BE2C (cell line): ENCODE results near the gene GDPD5.

Source experiments
- DNase-seq: peaks from one replicate; pipeline ENCODE4 v3.0.0-alpha.2; 2020
- H3K27me3 ChIP-seq: fragments of 250-450 bp; sonication (Bioruptor Pico); 2 replicates; pipeline ENCODE4 v1.5.1; 2020; ENCODE audit warnings: mild to moderate bottlenecking
- H3K36me3 ChIP-seq: fragments of 250-450 bp; sonication (Bioruptor Pico); 2 replicates; pipeline ENCODE4 v1.5.1; 2020; ENCODE audit warnings: mild to moderate bottlenecking
- H3K4me1 ChIP-seq: fragments of 250-450 bp; sonication (Bioruptor Pico); 2 replicates; pipeline ENCODE4 v1.5.1; 2020
- H3K4me3 ChIP-seq: 2 replicates; pipeline ENCODE4 v1.5.1; 2011; ENCODE audit warnings: low read depth, low read length
- H3K9me3 ChIP-seq: fragments of 250-450 bp; sonication (Bioruptor Pico); 2 replicates; pipeline ENCODE4 v1.5.1; 2020
- CTCF ChIP-seq: IDR thresholded peaks from 2 replicates; pipeline ENCODE4 v1.5.1; 2012; ENCODE audit warnings: mild to moderate bottlenecking, low read depth, low read length

Gene GDPD5

GRCh38 chr11:75399344-75400145 is 126.2 kb downstream of the GDPD5 start, which contains the start of gene RPS3:
Gene RPS3 (plus strand): TSS chr11:75399518. CDS start chr11:75399548, 30 bp downstream.
- Histone ChIP-seq H3K9me3 (no peaks in the 10 kb centered on the region), H3K4me3 (peak within 1 kb of the TSS; percentile 100), H3K36me3 (peaks cover 46% of the 10 kb centered on the region), H3K4me1 (peaks cover 24% of the 10 kb centered on the region), H3K27me3 (no peaks in the 10 kb centered on the region)
- peak; percentile 19 for TF ChIP-seq CTCF
- peak; percentile 93 for DNase-seq

- Histone ChIP-seq H3K4me3 (peak overlapping the region; percentile 100), H3K9me3 (no peaks in the 10 kb centered on the region), H3K36me3 (peaks cover 39% of the 10 kb centered on the region), H3K4me1 (peaks cover 18% of the 10 kb centered on the region), H3K27me3 (no peaks in the 10 kb centered on the region)
- no peak for TF ChIP-seq CTCF
- no peak for DNase-seq
Observed at GRCh38 chr11:75398906-75399305, 126.8 kb downstream of the GDPD5 start.

- Histone ChIP-seq H3K36me3 (no peaks in the 10 kb centered on the region), H3K9me3 (no peaks in the 10 kb centered on the region), H3K27me3 (no peaks in the 10 kb centered on the region), H3K4me3 (no peak overlapping the region), H3K4me1 (no peaks in the 10 kb centered on the region)
- DNase-seq = no peak
- TF ChIP-seq CTCF = no peak
Observed at GRCh38 chr11:75394085-75394840, 131.5 kb downstream of the GDPD5 start.

- Histone ChIP-seq H3K4me3 (no peak overlapping the region), H3K4me1 (peaks cover 4% of the 10 kb centered on the region), H3K36me3 (no peaks in the 10 kb centered on the region), H3K27me3 (no peaks in the 10 kb centered on the region), H3K9me3 (no peaks in the 10 kb centered on the region)
- DNase-seq = no peak
- TF ChIP-seq CTCF = no peak
Observed at GRCh38 chr11:75389925-75390324, 135.8 kb downstream of the GDPD5 start.

- Histone ChIP-seq H3K27me3 (no peaks in the 10 kb centered on the region), H3K4me1 (peaks cover 4% of the 10 kb centered on the region), H3K9me3 (no peaks in the 10 kb centered on the region), H3K36me3 (no peaks in the 10 kb centered on the region), H3K4me3 (no peak overlapping the region)
- no peak for TF ChIP-seq CTCF
- DNase-seq = no peak
Observed at GRCh38 chr11:75389276-75389605, 136.5 kb downstream of the GDPD5 start.
